Raji (cell line): ENCODE data around the gene C17orf113.

Source experiments
- POLR2A ChIP-seq: IDR thresholded peaks from 2 replicates; pipeline ENCODE4 v1.6.1; 2011; ENCODE audit warnings: low read depth, low read length, control low read depth; ENCODE audit not compliant: insufficient read depth

The C17orf113 gene

DNA sequence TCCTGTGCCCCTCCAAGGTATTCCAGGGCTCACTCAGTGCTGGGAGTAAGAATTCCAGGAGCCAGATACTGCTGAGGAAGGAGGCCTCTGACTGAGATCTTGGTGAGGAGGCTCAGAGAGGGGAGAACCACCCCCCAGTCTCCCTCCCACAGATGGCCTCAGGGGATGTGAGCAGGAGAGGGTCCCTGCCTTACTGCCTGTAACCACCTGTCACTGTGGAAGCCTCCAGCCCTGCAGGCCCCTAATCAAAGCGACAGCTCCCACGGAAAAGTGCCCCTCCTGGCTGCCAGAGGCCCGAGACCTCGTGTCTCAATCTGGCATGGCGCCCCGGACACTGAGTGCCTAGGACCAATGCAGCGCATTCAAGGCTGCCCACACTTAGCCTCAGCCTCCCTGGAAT is 7.7 kb upstream of the C17orf113 start:
- TF ChIP-seq POLR2A: no peak

GRCh38 chr17:42056635-42057034 is 6.2 kb upstream of the C17orf113 start:
- no peak for TF ChIP-seq POLR2A

DNA sequence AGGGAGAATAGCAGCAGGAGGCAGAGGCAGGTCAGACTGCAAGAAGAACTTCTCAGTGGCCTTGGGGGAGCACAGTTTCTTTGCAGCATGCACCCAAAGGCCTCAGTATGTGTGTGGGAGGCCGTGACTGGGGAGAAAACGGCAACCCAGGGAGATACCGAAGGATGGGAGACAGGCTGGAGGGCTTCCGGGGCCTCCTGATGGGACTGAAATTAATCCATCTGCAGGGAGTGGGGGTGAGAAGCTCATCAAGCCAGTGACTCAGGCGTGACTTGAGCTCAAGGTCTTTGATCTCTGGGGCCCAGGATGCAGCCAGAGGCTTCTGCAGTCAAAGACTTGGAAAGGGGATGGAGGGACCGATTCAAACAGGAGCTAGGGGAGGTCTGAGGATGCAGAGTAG is 5.1 kb upstream of the C17orf113 start:
- TF ChIP-seq POLR2A: no peak

- TF ChIP-seq POLR2A: no peak
These were observed 4.6 kb upstream of the C17orf113 start for GRCh38 chr17:42055027-42055426.

DNA sequence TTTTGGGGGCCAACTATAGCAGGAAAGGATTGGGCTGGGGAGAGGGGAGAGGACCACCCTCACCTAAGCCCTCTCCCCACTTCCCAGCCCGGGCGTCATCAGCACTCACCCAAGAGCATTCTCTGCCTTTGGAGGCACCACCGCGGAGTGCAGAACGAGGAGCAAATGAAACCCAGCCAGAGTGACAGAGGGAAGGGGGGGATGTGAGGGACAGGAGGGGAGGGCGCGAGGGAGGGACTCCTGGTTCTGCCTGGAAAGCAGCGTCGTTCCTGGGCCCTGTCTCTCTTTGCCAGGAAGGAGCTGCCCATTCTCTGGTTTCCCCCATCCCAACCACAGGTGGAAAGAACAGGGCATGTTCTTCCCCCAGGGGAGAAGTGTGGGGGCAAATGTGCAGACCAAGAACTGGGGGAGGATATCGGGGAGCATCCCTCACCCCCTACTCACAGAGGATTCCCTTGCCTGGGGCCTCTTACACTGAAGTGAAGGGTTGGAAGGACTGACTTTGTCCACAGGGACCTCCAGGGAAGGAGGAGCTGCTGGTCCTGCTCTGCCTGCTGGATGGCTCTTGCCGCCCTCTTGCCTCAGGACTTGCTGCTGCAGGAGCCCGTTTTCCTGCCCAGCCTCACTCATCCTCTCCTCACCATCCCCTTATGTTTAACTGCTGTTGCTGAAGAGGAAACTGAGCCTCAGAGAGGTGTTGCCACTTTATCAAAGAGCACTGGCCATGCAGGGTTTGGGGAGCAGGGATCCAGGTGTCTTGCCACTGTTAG is 3.5 kb upstream of the C17orf113 start:
- no peak for TF ChIP-seq POLR2A

- no peak for TF ChIP-seq POLR2A
These were observed 2.0 kb upstream of the C17orf113 start for GRCh38 chr17:42052346-42052877.

DNA sequence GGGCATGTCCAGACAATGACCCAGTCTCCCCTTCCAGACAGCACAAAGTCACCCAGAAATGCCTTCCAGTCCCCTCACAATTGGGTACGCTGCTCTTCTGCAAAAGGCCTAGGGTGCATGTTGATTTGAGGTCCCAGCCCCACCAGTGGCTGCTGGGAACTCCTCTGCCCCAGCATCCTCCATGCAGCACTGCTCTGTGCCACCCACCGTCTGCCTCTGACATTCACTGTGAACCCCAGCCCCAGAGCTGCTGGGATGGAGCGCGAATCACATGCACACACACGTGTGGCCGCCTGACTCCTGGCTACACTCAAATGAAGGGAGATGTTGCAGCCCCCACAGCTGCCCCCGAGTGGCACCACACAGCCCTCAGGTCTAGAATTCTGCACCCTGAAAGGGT is 1.2 kb upstream of the C17orf113 start:
- TF ChIP-seq POLR2A: no peak

DNA sequence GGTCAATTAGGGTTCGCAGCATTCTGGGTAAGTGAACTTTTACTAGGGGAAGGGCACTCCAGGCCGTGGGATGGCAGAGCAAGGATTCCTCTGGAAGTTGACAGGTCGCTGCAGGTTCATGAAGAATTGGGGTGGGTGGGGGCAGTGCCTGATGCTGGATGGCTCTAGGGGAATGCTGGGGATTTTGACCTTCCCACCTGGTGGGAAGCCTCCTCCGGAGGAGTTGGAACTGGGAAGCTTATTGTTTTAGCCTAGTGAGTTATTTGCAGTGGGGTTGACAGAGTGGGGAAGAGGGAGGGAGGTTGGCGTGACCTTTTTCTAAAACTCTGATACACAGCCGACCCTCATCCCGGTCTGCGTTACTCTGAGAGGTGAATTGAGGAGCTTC is 606 bp upstream of the C17orf113 start:
- no peak for TF ChIP-seq POLR2A

- no peak for TF ChIP-seq POLR2A
These were observed 488 bp downstream of the C17orf113 start for GRCh38 chr17:42049834-42050392.

- no peak for TF ChIP-seq POLR2A
These were observed 3.1 kb downstream of the C17orf113 start for GRCh38 chr17:42047343-42047742.

GRCh38 chr17:42045719-42046118 is 4.7 kb downstream of the C17orf113 start:
- TF ChIP-seq POLR2A: no peak

DNA sequence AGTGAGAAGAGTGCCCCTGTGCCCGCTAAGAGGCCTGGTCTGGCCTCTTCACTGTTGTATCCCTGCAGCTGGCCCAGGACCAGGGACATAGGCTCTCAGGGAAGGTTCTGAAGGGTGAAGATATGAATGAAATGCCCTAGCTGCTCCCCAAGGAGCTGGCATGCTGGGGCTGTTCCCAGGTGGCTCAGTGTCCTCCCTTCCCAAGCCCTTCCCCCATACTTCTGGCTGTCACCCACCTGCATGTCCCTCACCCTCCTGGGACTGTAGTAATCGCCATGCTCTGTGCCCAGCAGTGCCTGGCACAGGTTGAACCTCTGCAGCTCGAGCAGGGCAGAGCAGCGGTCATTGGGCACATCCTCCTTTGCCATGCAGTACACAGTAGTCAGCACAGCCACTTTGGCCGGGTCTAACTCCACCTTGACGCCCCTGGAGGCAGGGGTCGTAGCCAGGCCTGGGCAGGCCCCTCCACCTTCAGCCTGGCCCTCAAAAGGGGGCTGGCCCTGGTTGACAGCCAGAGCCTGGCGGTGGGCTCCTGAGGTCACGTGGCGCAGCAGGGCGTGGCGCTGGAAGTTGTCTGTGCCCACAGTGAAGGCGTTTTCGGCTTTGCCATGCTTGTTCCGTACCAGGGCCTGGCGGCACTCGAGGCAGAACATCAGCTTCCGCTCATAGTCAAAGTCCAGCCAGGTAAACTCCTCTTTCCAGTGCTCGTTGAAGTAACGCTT is 7.6 kb downstream of the C17orf113 start:
- TF ChIP-seq POLR2A: no peak

DNA sequence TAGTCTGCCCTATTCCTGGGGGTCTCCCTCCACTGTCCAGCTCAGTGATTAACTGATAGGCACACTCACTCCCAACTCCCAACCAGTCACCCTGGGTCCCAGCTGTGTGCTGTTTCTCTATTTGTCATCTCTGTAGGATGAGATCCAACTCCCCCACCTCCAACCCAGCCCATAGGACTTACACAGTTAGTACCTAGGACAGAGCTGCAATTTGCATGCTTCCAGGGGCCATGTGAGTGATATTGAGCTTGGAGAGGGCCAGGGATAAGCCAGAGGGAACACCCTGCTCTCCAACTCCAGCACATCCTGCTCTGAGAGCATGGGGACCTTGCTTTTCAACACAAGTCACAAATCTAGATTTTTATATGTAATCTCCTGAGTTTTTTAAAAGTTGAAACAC is 8.8 kb downstream of the C17orf113 start:
- TF ChIP-seq POLR2A: no peak

DNA sequence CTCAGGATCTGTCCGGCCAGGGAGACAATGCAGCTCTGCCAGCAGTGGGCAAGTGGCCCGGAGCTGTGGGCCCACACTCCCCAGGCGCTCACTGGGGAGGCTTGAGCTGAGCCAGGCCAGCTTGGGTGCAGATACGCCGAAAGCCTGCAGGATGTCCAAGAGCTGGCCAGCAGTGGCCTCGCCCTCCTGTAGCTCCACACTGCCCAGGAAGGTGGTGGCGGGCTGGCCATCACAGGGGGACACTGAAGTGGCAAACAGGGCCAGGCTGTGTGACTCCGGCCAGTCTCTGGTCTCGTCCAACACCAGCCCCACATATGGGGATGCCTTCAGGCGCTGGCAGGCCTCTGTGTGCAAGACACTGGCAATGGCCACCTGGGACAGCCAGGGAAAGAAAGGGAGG is 9.6 kb downstream of the C17orf113 start:
- no peak for TF ChIP-seq POLR2A

DNA sequence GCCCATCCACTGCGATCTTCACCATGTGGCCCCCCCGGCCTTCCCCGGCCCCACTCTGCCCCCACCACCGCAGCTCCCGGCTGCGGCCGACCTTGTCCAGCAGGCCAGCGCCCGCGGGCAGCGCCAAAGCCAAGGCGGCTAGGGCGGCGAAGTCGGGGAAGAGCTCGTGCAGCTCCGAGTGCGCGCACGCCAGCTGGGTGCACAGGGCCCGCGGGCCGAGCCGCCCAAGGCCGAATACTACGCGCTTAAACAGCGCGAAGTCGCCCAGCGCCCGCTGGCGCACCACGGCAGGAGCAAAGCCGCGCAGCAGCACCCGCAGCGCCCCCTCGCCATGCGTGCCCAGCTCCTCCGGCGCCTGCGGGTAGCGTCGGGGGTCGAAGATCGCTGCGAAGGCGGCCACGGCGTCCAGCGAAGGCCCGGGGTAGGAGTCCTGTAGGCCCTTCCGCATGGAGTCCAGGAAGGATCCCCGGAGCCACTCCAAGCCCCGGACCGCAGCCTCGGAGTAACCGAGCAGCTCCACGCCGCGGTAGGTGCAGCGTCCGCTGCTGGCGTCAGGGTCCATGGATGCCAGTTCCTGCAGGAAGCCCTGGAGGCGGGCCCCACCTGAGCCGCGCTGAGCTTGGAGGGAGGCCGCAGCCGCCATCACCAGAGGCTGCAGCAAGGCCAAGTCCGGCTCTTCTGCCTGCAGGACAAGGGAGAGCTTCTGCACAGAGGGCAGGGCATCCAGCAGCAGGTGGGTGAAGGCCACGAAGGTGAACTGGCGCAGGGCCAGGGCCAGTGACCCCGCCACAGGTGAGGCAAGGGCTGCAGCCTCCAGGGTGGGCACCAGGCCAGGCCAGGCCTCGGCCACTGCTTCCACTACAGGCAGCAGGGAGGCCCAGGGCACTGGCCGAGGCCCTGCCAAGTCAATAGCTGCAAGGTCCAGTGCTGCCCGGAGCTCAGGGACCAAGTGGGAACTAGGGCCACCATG is 10.3 kb downstream of the C17orf113 start:
- TF ChIP-seq POLR2A: no peak
